ENCODE data around the gene MCHR1. TPM values are rescaled to one million over a fixed set of nuclear protein-coding genes. Genes with fewer than 3 reads are reported as not detected.
A peak's percentile ranks its signal among the peaks of the same experiment; 100 is the strongest.
"Not testable (repeated sequence)": the region's sequence is repeated elsewhere in the genome, so short reads cannot be mapped to it uniquely, and the experiment has no call there.

Gene MCHR1
- total RNA-seq, 6 donors from 2014 or later, result 1.00 TPM; not detected in 5

DNA sequence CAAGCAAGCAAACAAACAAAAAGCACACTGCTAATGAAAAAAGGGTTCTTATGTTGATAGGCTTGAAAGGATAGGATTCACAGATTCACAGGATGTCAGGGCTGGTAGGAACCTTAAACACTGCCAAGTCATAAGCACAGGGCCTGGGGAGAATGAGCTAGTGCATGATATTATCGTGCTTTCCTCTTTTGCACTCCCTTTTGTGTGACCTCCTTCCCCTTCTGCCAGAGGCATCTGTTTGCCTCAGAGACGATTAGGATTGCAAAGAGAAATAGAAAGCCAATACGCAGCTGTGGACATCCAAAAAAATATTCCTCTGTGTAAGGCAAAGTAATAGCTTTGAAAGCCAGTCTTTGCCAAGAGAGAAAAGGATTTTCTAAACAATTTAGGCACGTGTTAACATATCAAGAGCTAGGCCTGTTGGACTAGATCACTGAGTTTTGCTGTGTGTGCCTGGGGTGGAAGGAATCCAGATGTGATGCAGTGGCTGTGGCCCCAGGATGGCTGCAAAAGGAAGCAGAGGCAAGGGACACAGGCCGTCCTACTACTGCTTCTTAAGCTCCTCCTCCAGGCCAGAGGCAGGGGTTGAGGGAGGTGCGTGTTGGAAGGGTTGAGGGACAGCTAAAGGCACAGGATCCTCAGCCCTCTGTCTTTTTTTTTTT is 30.6 kb downstream of the MCHR1 start:
- Histone ChIP-seq H3K4me3 (no peak overlapping the region), H3K9me3 (no peaks in the 10 kb centered on the region), H3K36me3 (no peaks in the 10 kb centered on the region), H3K27ac (peak overlapping the region in 2 of 4 donors; percentile 5 to 69), H3K4me1 (peaks cover 0 to 14% (median 3%) of the 10 kb centered on the region in 4 donors), H3K27me3 (no peaks in the 10 kb centered on the region)
- ATAC-seq (ENCODE audit: low FRiP score in 2 of 2) (peak; percentile 42 to 79), DNase-seq (no peak)
- TF ChIP-seq POLR2AphosphoS5 (IDR thresholded peaks at IDR 0.05), result no peak
- TF ChIP-seq EP300 (IDR thresholded peaks at IDR 0.05), result no peak
- no peak for TF ChIP-seq POLR2A (IDR thresholded peaks at IDR 0.05)
- TF ChIP-seq, protein P1, sequence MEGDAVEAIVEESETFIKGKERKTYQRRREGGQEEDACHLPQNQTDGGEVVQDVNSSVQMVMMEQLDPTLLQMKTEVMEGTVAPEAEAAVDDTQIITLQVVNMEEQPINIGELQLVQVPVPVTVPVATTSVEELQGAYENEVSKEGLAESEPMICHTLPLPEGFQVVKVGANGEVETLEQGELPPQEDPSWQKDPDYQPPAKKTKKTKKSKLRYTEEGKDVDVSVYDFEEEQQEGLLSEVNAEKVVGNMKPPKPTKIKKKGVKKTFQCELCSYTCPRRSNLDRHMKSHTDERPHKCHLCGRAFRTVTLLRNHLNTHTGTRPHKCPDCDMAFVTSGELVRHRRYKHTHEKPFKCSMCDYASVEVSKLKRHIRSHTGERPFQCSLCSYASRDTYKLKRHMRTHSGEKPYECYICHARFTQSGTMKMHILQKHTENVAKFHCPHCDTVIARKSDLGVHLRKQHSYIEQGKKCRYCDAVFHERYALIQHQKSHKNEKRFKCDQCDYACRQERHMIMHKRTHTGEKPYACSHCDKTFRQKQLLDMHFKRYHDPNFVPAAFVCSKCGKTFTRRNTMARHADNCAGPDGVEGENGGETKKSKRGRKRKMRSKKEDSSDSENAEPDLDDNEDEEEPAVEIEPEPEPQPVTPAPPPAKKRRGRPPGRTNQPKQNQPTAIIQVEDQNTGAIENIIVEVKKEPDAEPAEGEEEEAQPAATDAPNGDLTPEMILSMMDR (IDR thresholded peaks at IDR 0.05), result no peak
- 50 to 53% methylated on average over 6 of the region's 6 CpGs for WGBS, 2 donors

DNA sequence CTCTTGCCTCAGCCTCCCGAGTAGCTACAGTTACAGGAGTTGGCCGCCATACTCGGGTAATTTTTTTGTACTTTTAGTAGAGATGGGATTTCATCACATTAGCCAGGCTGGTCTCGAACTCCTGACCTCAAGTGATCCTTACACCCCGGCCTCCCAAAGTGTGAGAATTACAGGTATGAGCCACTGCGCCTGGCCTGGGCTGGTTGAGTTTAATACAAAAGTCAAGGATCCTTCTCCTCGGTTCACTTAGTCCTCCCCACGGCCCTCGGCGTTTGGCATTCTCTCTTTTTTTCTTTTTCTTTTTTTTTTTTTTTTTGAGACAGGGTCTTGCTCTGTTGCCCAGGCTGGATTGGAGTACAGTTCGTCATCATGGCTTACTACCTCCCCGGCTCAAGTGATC is 33.0 kb downstream of the MCHR1 start:
- WGBS, 2 donors, result 92 to 95% methylated on average over 12 of the region's 12 CpGs
- no peak overlapping the region for H3K27ac ChIP-seq
- no peak for DNase-seq

GRCh38 chr22:40714499-40715337 is 35.4 kb downstream of the MCHR1 start:
- no peaks in the 10 kb centered on the region for H3K9me3 ChIP-seq
- peak overlapping the region in 1 of 4 donors; percentile 10 for H3K27ac ChIP-seq
- H3K4me3 ChIP-seq, result no peak overlapping the region
- TF ChIP-seq, protein P1 (IDR thresholded peaks at IDR 0.05), result no peak
- no peak for TF ChIP-seq POLR2AphosphoS5 (IDR thresholded peaks at IDR 0.05)
- no peak for TF ChIP-seq EP300 (IDR thresholded peaks at IDR 0.05)
- no peak for TF ChIP-seq POLR2A (IDR thresholded peaks at IDR 0.05)
- H3K4me1 ChIP-seq, result peaks cover 0 to 14% (median 3%) of the 10 kb centered on the region in 4 donors
- WGBS, 2 donors, result 18 to 26% methylated on average over 12 to 13 of the region's 13 CpGs
- ATAC-seq (ENCODE audit: low FRiP score in 2 of 2) (no peak), DNase-seq (no peak)
- no peaks in the 10 kb centered on the region for H3K27me3 ChIP-seq
- no peaks in the 10 kb centered on the region for H3K36me3 ChIP-seq

More for the DNA sequence above, 33.0 kb downstream of the MCHR1 start:
- no peaks in the 10 kb centered on the region for H3K36me3 ChIP-seq
- no peak overlapping the region for H3K4me3 ChIP-seq
- no peaks in the 10 kb centered on the region for H3K27me3 ChIP-seq
- H3K9me3 ChIP-seq, result no peaks in the 10 kb centered on the region
- TF ChIP-seq POLR2AphosphoS5 (IDR thresholded peaks at IDR 0.05), result no peak
- TF ChIP-seq POLR2A (IDR thresholded peaks at IDR 0.05), result no peak
- TF ChIP-seq EP300 (IDR thresholded peaks at IDR 0.05), result no peak
- TF ChIP-seq, protein P1 (IDR thresholded peaks at IDR 0.05), result no peak
- no peak for ATAC-seq (ENCODE audit: low FRiP score in 2 of 2)
- H3K4me1 ChIP-seq, result peaks cover 0 to 14% (median 3%) of the 10 kb centered on the region in 4 donors

- ATAC-seq (ENCODE audit: low FRiP score in 2 of 2), result no peak
- no peaks in the 10 kb centered on the region for H3K27me3 ChIP-seq
- H3K36me3 ChIP-seq, result no peaks in the 10 kb centered on the region
- H3K27ac ChIP-seq, result no peak overlapping the region
- DNase-seq, result no peak
- no peak overlapping the region for H3K4me3 ChIP-seq
- H3K9me3 ChIP-seq, result no peaks in the 10 kb centered on the region
- peaks cover 0 to 8% (median 2%) of the 10 kb centered on the region in 4 donors for H3K4me1 ChIP-seq
- WGBS, 2 donors, result 95 to 97% methylated on average over 9 of the region's 9 CpGs
- no peak for TF ChIP-seq POLR2AphosphoS5 (IDR thresholded peaks at IDR 0.05)
- TF ChIP-seq, protein P1 (IDR thresholded peaks at IDR 0.05), result no peak
- no peak for TF ChIP-seq EP300 (IDR thresholded peaks at IDR 0.05)
- TF ChIP-seq POLR2A (IDR thresholded peaks at IDR 0.05), result no peak
Measured at GRCh38 chr22:40716116-40716515, 36.8 kb downstream of the MCHR1 start.

DNA sequence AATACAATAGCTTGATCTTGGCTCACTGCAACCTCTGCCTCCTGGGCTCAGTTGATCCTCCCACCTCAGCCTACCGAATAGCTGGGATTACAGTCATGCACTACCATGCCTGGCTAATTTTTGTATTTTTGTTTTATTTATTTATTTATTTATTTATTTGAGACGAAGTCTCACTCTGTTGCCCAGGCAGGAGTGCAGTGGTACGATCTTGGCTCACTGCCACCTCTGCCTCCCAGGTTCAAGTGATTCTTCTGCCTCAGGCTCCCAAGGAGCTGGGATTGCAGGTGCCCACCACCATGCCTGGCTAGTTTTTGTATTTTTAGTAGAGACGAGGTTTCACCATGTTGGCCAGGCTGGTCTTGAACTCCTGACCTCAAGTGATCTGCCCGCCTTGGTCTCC is 38.4 kb downstream of the MCHR1 start:
- ATAC-seq (ENCODE audit: low FRiP score in 2 of 2); H3K27ac ChIP-seq; DNase-seq; H3K9me3 ChIP-seq; H3K36me3 ChIP-seq; H3K4me1 ChIP-seq; H3K27me3 ChIP-seq; H3K4me3 ChIP-seq: not testable (repeated sequence)
- WGBS, 2 donors, result 88 to 89% methylated on average over 5 of the region's 5 CpGs
